Hepatocyte (in vitro differentiated cells): Measurements from ENCODE around the gene PALLD. TPM values are rescaled to one million over a fixed set of nuclear protein-coding genes. Genes with fewer than 3 reads are reported as not detected.

ENCODE experiments used
- DNase-seq: peaks from one replicate; pipeline ENCODE4 v3.0.0-alpha.2; 2016; ENCODE audit warnings: low spot score
- H2AFZ ChIP-seq: fragments of 200-600 bp; sonication (generic); 2 replicates; pipeline ENCODE4 v1.6.0; 2016; ENCODE audit warnings: antibody characterized with exemption, mild to moderate bottlenecking
- H3K27ac ChIP-seq: fragments of 200-600 bp; sonication (generic); 2 replicates; pipeline ENCODE4 v1.5.1; 2016; ENCODE audit warnings: mild to moderate bottlenecking
- H3K27me3 ChIP-seq: fragments of 200-600 bp; sonication (generic); 2 replicates; pipeline ENCODE4 v1.6.1; 2016
- H3K36me3 ChIP-seq: fragments of 200-600 bp; sonication (generic); replicated peaks from 2 replicates; pipeline ENCODE4 v1.5.1; 2016; ENCODE audit warnings: low read depth; ENCODE audit not compliant: insufficient read depth
- H3K4me1 ChIP-seq: fragments of 200-600 bp; sonication (generic); 2 replicates; pipeline ENCODE4 v1.5.1; 2016; ENCODE audit warnings: mild to moderate bottlenecking, moderate library complexity; ENCODE audit not compliant: insufficient read depth
- H3K4me2 ChIP-seq: fragments of 200-600 bp; sonication (generic); 2 replicates; pipeline ENCODE4 v1.6.0; 2016
- H3K4me3 ChIP-seq: fragments of 200-600 bp; sonication (generic); 2 replicates; pipeline ENCODE4 v1.5.1; 2016; ENCODE audit warnings: mild to moderate bottlenecking
- H3K79me2 ChIP-seq: fragments of 200-600 bp; sonication (generic); 2 replicates; pipeline ENCODE4 v1.6.0; 2017; ENCODE audit warnings: mild to moderate bottlenecking
- H3K9me2 ChIP-seq: fragments of 200-600 bp; sonication (generic); replicated peaks from 2 replicates; pipeline ENCODE4 v1.6.0; 2017; ENCODE audit warnings: mild to moderate bottlenecking; ENCODE audit not compliant: insufficient read depth
- H3K9me3 ChIP-seq: fragments of 200-600 bp; sonication (generic); 2 replicates; pipeline ENCODE4 v1.5.1; 2016; ENCODE audit warnings: low read depth, mild to moderate bottlenecking
- H4K20me1 ChIP-seq: fragments of 200-600 bp; sonication (generic); 2 replicates; pipeline ENCODE4 v1.6.0; 2016; ENCODE audit warnings: mild to moderate bottlenecking; ENCODE audit not compliant: insufficient read depth, poor library complexity, severe bottlenecking
- EZH2 ChIP-seq: fragments of 200-600 bp; sonication (generic); IDR thresholded peaks from 2 replicates; pipeline ENCODE4 v1.6.1; 2016; ENCODE audit warnings: antibody characterized with exemption, mild to moderate bottlenecking, borderline replicate concordance
- EZH2phosphoT487 ChIP-seq: fragments of 200-600 bp; sonication (generic); IDR thresholded peaks from one replicate; pipeline ENCODE4 v1.6.1; 2018; ENCODE audit warnings: antibody characterized with exemption, mild to moderate bottlenecking, low read depth, moderate library complexity; ENCODE audit not compliant: unreplicated experiment, severe bottlenecking
- WGBS: methylation state at CpG from one replicate; pipeline ENCODE4 v1.1.6; 2016; ENCODE audit warnings: low lambda C conversion rate; ENCODE audit errors: missing lambda C conversion rate; 5-methylcytosine and 5-hydroxymethylcytosine counted together
- polyA plus RNA-seq: library from polyadenylated mRNA; unstranded; fragments of >200 nt; fragmentation: Nextera tagmentation; extraction: Ambion mirVana; gene quantifications from 2 replicates; pipeline ENCODE4 v1.2.1, GENCODE V29; 2016
- total RNA-seq: library from RNA; depleted of rRNA; stranded (reverse); fragments of >200 nt; gene quantifications from 2 replicates; pipeline ENCODE4 v1.2.3, GENCODE V29; 2014
- TF ChIP-seq, protein P1 (sequence below): fragments of 200-600 bp; sonication (generic); IDR thresholded peaks from 2 replicates; pipeline ENCODE4 v1.5.1; 2016; ENCODE audit warnings: antibody characterized with exemption, mild to moderate bottlenecking; ENCODE audit not compliant: poor library complexity

PALLD gene
- total and polyA plus RNA-seq, 2 experiments from 2014 or later: 82.7 to 85.2 TPM

DNA sequence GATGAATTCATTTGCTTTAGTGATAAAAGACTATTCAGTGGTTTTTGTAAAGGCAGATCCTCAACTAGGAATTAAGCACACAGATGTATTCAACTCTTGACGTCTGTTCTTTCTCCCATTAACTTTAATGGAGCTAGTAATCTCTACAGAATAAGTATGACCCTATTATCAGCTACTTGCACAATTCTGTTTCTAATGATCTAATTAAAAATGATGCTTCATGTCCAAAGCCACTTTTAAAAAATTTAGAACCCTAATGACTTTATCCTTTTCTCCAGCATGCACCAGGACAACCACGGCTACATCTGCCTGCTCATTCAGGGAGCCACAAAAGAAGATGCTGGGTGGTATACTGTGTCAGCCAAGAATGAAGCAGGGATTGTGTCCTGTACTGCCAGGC, 427.8 kb downstream of the PALLD start:
- Histone ChIP-seq H3K9me3 (no peaks in the 10 kb centered on the region), H3K4me2 (no peak overlapping the region), H3K9me2 (no peaks in the 10 kb centered on the region), H3K4me1 (no peaks in the 10 kb centered on the region), H2AFZ (no peak overlapping the region), H3K4me3 (no peak overlapping the region), H3K36me3 (no peaks in the 10 kb centered on the region), H4K20me1 (no peaks in the 10 kb centered on the region), H3K27ac (no peak overlapping the region), H3K27me3 (no peaks in the 10 kb centered on the region), H3K79me2 (no peaks in the 10 kb centered on the region)
- TF ChIP-seq EZH2 (no peak), EZH2phosphoT487 (no peak)
- TF ChIP-seq, protein P1, sequence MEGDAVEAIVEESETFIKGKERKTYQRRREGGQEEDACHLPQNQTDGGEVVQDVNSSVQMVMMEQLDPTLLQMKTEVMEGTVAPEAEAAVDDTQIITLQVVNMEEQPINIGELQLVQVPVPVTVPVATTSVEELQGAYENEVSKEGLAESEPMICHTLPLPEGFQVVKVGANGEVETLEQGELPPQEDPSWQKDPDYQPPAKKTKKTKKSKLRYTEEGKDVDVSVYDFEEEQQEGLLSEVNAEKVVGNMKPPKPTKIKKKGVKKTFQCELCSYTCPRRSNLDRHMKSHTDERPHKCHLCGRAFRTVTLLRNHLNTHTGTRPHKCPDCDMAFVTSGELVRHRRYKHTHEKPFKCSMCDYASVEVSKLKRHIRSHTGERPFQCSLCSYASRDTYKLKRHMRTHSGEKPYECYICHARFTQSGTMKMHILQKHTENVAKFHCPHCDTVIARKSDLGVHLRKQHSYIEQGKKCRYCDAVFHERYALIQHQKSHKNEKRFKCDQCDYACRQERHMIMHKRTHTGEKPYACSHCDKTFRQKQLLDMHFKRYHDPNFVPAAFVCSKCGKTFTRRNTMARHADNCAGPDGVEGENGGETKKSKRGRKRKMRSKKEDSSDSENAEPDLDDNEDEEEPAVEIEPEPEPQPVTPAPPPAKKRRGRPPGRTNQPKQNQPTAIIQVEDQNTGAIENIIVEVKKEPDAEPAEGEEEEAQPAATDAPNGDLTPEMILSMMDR: no peak
- no peak for DNase-seq
- WGBS: 88% methylated on average over 2 of the region's 2 CpGs

DNA sequence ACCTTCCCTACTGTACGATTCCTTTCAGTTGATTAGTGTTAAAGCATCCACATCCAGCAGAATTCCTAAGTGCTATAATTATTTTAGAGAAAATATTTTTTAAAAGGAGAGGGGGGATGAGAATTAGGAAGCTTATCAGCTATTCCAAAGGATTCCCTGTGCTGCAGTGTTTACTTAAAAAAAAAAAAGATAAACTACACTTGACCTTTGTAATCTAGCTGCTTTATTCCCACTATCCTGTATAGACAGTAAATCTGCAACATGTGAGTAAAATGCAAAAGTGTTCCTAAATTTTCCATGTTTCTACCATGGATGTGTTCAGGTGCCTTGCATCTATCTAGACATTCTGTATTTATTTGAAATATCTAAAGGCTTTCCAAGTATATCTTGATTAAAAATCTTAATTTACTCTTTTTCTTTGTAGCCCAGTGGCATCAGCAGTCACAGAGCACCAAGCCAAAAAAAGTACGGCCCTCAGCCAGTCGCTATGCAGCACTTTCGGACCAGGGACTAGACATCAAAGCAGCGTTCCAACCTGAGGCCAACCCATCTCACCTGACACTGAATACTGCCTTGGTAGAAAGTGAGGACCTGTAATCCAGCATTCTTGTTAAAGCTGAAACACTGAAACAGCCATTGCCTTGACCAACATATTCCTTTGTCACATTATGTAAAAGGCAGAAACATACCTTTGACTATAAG, 429.1 kb downstream of the PALLD start:
- WGBS: 95% methylated on average over 5 of the region's 5 CpGs
- Histone ChIP-seq H3K79me2 (no peaks in the 10 kb centered on the region), H3K4me2 (no peak overlapping the region), H2AFZ (no peak overlapping the region), H3K36me3 (no peaks in the 10 kb centered on the region), H3K4me3 (no peak overlapping the region), H3K9me3 (no peaks in the 10 kb centered on the region), H3K27me3 (no peaks in the 10 kb centered on the region), H3K4me1 (no peaks in the 10 kb centered on the region), H3K9me2 (no peaks in the 10 kb centered on the region), H3K27ac (no peak overlapping the region), H4K20me1 (no peaks in the 10 kb centered on the region)
- TF ChIP-seq EZH2phosphoT487: no peak
- TF ChIP-seq, protein P1: no peak
- no peak for TF ChIP-seq EZH2
- DNase-seq: no peak

DNA sequence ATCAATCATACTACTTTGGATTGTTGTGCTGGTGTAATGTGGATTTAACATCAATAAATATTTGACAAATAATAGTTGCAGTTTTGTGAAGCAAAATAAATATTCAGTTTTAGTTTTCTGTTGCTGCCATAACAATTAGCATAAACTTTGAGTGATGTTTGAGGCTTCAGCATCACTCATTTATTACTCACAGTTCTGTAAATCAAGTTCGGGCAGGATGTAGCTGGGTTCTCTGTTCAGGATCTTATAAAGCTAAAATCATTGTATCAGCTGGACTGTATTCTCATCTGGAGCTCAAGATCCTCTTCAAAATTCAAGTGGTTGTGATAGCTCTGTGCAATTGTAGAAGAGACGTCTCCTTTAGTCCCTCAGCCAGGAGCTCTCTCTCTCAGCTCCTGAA, 431.5 kb downstream of the PALLD start:
- no peaks in the 10 kb centered on the region for H3K9me2 ChIP-seq
- no peaks in the 10 kb centered on the region for H3K36me3 ChIP-seq
- no peak overlapping the region for H3K4me2 ChIP-seq
- H3K27ac ChIP-seq: no peak overlapping the region
- no peak overlapping the region for H2AFZ ChIP-seq
- TF ChIP-seq EZH2phosphoT487 (no peak), EZH2 (no peak)
- TF ChIP-seq, protein P1: no peak
- no peak overlapping the region for H3K4me3 ChIP-seq
- DNase-seq: no peak
- WGBS: 98% methylated on average over 2 of the region's 2 CpGs
- no peaks in the 10 kb centered on the region for H3K9me3 ChIP-seq
- H3K79me2 ChIP-seq: no peaks in the 10 kb centered on the region
- no peaks in the 10 kb centered on the region for H3K4me1 ChIP-seq
- no peaks in the 10 kb centered on the region for H3K27me3 ChIP-seq
- H4K20me1 ChIP-seq: no peaks in the 10 kb centered on the region
